ENCODE data around the gene SUCO.

SUCO gene

GRCh38 chr1:172650474-172651193 is 117.7 kb downstream of the SUCO start:
- no peak for DNase-seq

GRCh38 chr1:172653015-172653709 is 120.2 kb downstream of the SUCO start:
- DNase-seq: no peak

GRCh38 chr1:172654535-172654934 is 121.6 kb downstream of the SUCO start:
- DNase-seq: no peak

- no peak for DNase-seq
Observed at GRCh38 chr1:172656576-172656975, 123.6 kb downstream of the SUCO start.

GRCh38 chr1:172657586-172657985 is 124.6 kb downstream of the SUCO start:
- no peak for DNase-seq

GRCh38 chr1:172658871-172659453 is 126.0 kb downstream of the SUCO start, which contains the start of gene FASLG:
Gene FASLG, plus strand, starts transcription at chr1:172659103. Its CDS starts 99 bp downstream, at chr1:172659202.
- DNase-seq: no peak

GRCh38 chr1:172661107-172661506 is 128.2 kb downstream of the SUCO start:
- DNase-seq: no peak
